GM12873 (cell line): ENCODE measurements around the gene ZNF43.

Experiments
- TF ChIP-seq, protein P1 (sequence below): IDR thresholded peaks from 2 replicates; pipeline ENCODE4 v1.5.1; 2012; ENCODE audit warnings: low read depth, mild to moderate bottlenecking, moderate library complexity, low read length, control low read depth; ENCODE audit not compliant: insufficient read depth; ENCODE audit errors: missing control alignments

The ZNF43 gene

DNA sequence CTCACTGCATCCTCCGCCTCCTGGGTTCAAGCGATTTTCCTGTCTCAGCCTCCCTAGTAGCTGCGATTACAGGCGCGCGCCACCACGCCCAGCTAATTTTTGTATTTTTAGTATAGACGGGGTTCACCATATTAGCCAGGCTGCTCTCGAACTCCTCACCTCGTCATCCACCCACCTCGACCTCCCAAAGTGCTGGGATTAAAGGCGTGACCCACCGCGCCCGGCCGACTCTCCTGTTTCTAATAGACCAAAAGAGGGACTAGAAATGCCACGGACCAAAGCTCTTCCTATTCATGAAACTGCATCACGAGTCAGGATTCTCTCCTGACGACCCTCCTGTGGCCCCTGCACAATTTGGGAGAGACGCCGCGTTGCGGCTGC is 563 bp downstream of the ZNF43 start:
- TF ChIP-seq, protein P1, sequence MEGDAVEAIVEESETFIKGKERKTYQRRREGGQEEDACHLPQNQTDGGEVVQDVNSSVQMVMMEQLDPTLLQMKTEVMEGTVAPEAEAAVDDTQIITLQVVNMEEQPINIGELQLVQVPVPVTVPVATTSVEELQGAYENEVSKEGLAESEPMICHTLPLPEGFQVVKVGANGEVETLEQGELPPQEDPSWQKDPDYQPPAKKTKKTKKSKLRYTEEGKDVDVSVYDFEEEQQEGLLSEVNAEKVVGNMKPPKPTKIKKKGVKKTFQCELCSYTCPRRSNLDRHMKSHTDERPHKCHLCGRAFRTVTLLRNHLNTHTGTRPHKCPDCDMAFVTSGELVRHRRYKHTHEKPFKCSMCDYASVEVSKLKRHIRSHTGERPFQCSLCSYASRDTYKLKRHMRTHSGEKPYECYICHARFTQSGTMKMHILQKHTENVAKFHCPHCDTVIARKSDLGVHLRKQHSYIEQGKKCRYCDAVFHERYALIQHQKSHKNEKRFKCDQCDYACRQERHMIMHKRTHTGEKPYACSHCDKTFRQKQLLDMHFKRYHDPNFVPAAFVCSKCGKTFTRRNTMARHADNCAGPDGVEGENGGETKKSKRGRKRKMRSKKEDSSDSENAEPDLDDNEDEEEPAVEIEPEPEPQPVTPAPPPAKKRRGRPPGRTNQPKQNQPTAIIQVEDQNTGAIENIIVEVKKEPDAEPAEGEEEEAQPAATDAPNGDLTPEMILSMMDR = no peak

DNA sequence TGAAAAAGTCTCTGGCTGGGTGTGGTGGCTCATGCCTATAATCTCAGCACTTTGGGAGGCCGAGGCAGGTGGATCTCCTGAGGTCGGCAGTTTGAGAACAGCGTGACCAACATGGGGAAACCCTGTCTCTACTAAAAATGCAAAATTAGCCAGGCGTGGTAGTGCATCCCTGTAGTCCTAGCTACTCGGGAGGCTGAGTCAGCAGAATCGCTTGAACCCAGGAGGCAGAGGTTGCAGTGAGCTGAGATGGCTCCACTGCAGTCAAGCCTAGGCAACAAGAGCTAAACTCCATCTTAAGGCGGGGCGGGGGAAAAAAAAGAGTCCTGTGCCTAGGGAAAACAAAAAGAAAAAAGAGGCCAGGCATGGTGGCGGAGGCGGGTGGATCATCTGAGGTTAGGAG is 2.2 kb downstream of the ZNF43 start:
- TF ChIP-seq, protein P1 = no peak

DNA sequence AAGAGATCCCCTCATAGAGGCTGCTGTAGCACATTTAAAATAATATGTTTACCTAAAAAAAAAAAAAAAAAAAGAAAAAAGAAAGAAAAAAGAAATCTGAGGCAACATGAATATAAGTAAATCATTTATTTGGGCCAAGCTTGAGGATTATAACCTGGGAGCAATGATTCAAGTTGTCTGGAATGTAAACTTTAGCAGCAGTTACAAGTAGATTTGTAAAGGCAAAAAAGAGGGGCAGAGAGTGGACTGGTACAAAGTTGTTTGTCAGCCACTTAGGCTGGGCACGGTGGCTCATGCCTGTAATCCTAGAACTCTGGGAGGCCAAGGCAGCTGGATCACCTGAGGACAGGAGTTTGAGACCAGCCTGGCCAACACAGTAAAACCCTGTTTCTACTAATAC is 11.3 kb downstream of the ZNF43 start:
- TF ChIP-seq, protein P1 = no peak

DNA sequence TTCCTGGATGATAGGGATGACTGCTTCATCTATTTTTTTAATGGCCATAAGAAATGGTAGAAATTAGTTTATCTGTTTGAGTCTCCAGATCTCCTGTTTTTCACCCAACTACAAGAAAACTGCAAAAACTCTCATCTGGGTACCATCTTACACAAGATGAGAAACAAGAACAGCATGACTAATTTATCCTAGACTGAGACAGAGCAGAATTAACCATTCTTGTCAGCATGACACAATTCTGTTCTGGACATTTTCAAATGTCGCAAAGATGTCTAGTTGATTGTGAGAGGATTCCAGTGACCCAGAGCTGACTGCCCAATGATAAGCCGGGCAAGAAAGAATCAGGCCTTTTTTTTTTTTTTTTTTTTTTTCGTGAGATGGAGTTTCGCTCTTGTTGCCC is 12.8 kb downstream of the ZNF43 start:
- TF ChIP-seq, protein P1 = no peak

DNA sequence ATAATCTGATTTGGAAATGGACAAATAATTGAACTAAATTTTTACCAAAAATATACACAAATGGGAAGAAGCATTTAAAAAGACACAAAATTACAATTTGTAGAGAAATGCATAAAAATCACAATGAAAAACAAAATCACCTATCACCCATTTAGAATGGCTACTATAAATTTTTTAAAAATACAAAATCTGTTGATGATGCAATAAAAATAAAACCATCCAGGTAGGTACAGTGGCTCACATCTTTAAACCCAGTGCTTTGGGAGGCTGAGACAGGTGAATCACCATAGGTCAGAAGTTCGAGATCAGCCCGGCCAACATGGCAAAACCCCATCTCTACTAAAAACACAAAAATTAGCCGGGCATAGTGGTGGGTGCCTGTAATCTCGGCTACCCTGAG is 23.5 kb downstream of the ZNF43 start:
- TF ChIP-seq, protein P1 = no peak

- TF ChIP-seq, protein P1 = no peak
Measured at GRCh38 chr19:21789466-21790085, 46.4 kb downstream of the ZNF43 start.

DNA sequence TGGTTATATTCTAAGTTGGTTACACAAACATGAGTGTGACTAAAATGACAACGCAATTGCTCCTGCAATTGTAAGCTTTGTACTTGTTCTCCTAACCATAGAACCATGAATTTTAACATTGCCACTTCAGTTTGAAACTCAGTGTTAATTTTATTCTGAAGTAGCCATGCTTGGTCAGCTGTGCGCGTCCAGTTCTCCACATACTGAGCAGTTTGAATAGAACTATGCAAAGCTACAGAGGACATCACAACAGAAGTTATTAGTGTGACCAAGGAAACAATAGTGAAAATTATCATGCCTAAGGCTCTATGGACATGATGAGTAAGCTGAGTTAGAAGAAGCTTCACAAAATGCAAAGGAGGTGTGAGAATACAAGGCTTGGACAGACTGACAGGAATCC is 49.0 kb downstream of the ZNF43 start:
- TF ChIP-seq, protein P1 = no peak
